HG03457 (cell line): Measurements from ENCODE around the gene COX5A.
"Not testable (repeated sequence)": the region's sequence is repeated elsewhere in the genome, so short reads cannot be mapped to it uniquely, and the experiment has no call there.

ENCODE experiments used
- ATAC-seq: cut with Tn5 transposase; IDR thresholded peaks from one replicate; pipeline ENCODE4 v1.9.1; 2021; ENCODE audit warnings: moderate number of reproducible peaks; ENCODE audit not compliant: unreplicated experiment

The COX5A gene

DNA sequence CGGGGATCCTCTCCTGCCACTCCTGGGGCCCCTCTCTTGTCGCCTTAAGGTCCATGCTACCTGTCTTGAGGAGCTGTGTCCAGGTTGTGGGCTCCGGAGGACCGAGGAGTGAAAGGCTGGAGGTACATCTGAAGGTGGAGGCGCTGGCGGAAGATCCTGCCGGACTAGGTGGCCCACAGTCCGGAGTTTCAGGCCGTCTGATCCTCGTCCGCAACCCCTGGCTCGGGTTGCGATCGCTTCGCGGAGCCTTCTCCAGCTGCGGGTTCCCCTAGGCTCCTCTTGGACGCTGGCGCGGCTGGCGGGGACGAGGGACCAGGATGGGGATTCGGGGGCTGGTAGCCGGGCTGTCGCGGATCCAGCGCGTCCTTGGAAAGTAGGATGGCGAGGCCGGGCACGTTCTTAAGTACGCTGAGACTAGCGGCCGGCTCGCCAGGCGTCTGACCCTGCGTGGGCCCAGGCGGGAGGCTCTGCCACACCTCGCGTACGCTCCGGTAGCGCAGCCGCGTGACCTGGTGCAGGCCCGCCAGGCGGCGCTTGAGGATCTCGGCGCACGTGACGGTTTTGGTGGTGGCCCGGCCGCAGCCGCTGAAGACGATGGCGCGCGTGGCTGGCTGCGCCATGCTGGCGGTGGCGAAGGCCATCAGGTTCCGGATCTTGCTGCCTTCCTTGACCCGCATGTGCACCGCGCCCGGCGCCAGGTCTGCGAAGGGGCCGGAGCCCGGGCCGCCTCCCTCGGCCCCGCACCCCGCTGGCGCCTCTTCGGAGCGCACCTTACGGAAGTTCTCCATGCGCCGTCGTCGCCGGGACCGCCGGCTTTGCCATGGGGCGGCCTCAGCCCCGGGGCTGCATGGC, 18.1 kb upstream of the COX5A start:
- peak; percentile 16 for ATAC-seq

GRCh38 chr15:74955017-74955416, 17.1 kb upstream of the COX5A start:
- no peak for ATAC-seq

GRCh38 chr15:74954515-74954914, 16.6 kb upstream of the COX5A start:
- ATAC-seq, result no peak

DNA sequence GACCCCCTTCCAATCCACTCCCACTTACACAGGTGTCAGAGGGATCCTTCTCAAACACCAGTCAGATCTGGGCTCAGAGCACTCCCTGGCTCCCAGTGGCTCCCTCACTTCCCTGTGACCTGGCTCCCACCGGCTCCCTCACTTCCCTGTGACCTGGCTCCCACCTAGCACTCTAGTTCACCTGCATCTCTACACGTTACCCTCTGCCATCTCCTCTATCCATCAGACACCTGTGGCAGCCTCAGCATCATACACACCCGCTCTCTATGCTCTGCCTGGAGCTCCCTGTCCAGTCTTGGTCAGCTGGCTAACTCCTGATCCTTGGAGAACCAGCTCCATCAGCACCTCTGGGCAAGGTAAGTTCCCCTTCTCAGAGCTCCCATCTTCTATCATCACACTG, 13.1 kb upstream of the COX5A start:
- ATAC-seq, result no peak

- no peak for ATAC-seq
These were observed 12.4 kb upstream of the COX5A start for GRCh38 chr15:74950078-74950908.

DNA sequence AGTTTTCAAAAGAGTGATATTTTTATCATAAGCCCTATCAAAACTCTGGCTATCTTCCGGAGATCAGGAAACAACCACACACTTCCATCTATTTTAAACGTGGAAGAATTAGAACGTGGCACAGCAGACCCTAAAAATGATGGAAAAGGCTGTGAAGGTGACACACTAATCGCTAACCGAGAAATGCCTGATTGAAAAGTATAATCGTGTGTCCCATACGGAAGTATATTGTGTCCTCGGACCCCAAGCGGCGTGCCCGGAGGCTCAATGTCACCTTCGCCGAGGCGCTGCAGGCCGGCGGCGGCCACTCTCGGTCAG, 642 bp downstream of the COX5A start:
- no peak for ATAC-seq

DNA sequence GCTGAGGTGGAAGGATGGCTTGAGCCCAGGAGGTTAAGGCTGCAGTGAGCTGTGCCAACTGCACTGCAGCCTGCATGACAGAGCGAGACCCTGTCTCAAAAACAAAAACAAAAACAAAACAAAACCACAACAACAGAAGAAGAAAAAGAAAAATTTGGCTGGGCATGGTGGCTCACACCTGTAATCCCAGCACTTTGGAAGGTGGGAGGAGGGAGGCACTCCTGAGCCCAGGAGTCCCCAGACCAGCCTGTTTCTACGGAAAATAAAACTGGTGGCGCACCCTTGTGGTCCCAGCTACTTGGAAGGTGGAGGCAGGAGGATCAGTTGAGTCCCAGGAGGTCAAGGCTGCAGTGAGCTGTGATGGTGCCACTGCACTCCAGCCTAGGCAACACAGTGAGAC, 2.7 kb downstream of the COX5A start:
- not testable (repeated sequence) for ATAC-seq

- no peak for ATAC-seq
These were observed 4.3 kb downstream of the COX5A start for GRCh38 chr15:74933573-74933972.

DNA sequence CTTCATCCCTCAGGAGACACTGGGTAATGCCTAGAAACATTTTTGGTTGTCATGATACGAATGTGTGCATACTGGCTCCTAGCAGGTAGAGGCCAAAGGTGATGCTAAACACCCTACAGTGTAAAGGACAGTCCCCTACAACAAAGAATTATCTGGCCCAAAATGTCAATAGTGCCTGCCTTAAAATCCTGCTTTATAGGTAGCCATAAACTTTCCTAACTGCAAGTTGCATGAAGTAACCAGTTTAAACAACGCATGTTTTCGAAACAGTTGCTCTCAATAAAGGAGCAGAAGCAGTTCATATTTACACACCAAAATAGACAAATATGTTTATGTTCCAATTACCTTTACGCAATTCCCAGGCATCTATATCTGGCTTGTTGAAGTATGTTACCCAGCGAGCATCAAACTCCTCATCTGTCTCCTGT, 9.1 kb downstream of the COX5A start:
- ATAC-seq, result no peak

GRCh38 chr15:74924525-74924924, 13.3 kb downstream of the COX5A start:
- ATAC-seq, result no peak

DNA sequence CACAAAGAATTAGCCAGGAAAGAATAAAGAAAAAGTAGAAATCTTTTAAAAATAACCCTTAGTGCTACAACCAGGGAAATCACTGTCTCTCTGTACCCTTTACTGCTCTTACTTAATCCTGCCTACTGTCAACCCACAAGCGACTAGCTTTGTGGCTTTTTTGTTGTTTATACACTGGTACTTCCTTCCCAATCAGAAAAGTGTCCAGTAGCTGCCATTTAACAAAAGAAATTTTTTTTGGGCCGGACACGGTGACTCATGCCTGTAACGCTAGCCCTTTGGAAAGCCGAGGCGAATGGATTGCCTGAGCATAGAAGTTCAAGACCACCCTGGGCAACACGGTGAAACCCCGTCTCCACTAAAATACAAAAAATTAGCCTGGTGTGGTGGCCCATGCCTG, 17.4 kb downstream of the COX5A start:
- no peak for ATAC-seq

DNA sequence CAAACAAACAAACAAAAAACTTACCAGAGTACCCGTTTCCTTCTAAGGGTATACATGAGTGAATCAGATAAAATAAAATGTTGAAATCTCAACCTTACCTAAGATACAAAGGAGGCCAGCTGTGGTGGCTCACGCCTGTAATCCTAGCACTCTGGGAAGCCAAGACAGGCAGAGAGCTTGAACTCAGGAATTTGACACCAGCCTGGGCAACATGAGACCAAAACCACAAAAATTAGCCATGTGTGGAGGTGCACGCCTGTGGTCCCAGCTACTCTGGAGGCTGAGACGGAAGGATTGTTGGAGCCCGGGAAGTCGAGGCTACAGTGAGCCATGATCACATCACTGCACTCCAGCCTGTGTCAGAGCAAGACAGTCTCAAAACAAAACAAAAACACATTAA, 20.2 kb downstream of the COX5A start:
- ATAC-seq, result no peak

DNA sequence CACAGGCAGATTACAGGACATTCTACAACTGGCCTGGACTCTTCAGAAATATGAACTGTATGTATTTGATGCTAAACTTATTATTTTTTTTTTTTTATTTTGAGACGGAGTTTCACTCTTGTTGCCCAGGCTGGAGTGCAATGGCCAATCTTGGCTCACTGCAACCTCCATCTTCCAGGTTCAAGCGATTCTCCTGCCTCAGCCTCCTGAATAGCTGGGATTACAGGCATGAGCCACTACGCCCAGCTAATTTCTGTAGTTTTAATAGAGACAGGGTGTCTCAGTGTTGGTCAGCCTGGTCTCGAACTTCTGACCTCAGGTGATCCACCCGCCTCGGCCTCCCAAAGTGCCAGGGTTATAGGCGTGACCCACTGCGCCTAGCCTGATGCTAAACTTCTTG, 24.1 kb downstream of the COX5A start:
- not testable (repeated sequence) for ATAC-seq

DNA sequence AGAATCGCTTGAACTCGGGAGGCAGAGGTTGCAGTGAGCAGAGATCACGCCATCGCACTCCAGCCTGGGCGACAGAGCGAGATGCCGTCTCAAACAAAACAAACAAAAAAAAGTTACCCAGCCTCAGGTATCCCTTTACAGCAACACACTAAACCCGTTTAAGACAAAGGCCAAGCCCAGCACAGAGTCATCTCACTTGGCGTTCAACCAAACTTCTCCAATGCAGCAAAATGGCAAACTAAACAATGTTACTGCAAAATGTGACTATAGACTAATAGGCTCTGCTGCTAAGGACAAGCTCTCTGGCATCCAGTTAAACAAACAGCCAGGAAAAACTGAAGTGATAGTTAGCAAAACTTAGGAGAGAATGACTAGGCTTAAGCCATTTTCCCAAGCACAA, 24.8 kb downstream of the COX5A start:
- no peak for ATAC-seq

DNA sequence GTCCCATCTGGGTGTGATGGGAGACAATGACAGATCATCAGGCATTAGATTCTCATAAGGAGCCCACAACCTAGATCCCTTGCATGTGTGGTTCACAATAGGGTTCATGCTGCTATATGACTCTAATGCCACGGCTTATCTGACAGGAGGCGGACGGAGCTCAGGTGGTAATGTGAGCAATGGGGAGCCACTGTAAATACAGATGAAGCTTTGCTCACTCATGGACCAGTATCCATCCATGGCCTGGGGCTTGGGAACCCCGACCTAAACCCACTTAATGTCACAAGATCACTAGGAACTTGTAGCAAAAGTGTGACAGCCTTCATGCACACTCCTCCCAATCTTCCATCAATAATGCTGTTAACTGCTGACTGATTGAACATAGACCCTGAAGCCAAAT, 29.2 kb downstream of the COX5A start:
- no peak for ATAC-seq

GRCh38 chr15:74907163-74907870, 30.6 kb downstream of the COX5A start:
- ATAC-seq, result no peak

DNA sequence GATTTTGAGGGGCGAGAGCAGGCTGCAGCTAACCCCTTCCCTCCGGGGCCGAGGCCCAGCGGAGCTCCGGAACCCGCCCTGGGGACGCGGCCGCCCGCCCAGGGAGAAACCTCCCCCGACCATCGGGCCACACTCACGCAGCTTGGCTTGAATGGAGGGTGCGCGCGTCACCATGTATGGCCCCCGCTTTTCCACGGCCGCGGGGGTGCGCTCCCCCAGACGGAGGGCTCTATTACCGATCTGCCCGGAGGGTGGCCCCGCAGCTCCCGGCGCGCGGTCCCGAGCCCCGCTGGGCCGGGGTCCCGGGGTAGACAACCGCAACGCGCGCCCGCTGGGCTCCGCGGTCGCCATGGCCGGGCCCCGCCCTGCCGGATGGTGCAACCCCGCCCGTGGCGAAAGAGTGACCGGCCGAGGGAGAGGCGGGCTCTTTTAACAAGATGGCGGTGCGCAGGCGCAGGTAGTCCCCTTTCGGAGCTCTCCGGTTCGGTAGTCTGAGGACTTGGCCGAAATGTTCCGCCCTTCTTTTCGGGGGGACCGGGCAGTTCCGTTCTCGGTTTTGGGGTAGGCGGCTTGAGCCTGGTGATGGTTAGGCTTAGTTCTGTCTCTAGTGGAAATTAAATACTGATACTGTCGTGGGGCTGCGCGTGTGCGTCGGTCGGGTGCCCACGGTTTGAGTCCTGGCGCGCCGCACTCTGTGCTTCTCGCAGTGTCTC, 31.3 kb downstream of the COX5A start, which contains the start of gene FAM219B:
FAM219B (minus strand) TSS at position 402 of the 713 bp plus-strand sequence; CDS start at position 351, 51 bp downstream.
- ATAC-seq, result no peak

DNA sequence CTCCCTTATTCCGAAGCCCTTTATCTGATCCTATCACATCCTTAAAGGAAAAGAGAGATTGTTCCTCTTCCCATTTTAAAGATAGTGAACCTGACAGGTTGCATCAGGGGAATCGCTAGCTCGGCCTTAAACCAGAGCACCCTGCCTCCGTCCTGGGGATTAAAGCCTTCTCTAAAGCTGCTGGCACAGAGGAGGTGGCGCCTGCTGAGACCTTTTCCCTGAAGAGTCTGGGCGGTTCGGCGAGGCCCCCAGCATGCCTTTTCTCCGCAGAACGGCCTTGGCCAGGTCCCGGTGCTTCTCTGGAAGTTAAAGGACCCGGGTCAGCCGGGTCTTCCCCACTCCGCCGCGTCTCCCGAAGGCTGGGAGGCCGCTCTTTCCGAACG, 31.8 kb downstream of the COX5A start:
- no peak for ATAC-seq

DNA sequence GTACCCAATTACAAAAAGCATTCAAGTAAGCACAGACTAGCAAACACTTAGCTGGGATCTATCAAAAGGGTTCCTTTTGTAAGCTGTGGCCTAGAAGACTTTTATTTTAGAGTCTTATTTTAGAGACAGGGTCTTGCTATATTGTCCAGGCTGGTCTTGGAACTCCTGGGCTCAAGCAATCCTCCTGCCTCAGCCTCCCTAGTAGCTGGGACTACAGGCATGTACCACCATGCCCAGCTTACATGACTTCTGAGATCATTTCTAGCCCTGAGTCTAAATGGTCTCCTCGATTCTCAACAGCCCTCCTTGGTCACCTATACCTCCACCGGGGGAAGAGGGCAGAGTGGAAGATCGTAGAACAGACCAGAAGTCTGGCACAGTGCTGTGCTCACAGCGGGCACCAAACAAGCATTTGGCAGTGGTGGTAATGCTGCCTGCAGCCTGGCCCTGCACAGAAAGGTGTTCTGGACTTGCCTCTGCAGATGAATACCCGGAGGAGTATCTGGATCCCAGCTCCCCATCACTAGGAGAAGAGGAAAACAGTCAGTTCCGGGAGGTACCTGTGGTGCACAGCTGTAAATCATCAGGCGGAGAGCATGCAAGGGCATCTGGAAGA, 33.6 kb downstream of the COX5A start:
- no peak for ATAC-seq

- ATAC-seq, result no peak
These were observed 34.2 kb downstream of the COX5A start for GRCh38 chr15:74903676-74904075.
